Stimulated activated CD8-positive, alpha-beta memory T cell treated with anti-CD3 and anti-CD28 coated beads, Interleukin-4, amount 100 ng/mL, for 24 hours (primary cell): ENCODE measurements around the gene PCDH17.

Source experiments
- DNase-seq: peaks from one replicate; pipeline ENCODE4 v3.0.0-alpha.2; 2020; ENCODE audit warnings: low read depth

Gene PCDH17

DNA sequence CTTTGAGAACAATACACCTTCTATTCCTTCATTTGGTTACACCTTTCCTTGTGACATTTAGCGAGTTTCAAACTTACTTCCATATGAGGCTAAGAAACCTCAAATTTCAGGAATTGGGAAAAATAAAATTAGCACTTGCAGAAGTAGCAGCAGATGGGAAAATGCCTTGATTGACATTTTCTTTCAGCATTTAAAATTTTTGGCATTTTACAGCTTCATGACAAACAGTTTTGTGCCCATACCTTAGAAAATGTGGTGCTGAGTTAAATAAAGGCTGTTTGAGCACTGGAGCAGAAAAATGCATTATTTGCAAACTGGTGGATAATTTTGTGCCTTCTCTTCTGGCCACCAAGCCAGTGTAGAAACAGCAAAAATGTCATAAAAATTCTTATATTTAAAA lies 95.4 kb downstream of the PCDH17 start:
- DNase-seq: no peak

DNA sequence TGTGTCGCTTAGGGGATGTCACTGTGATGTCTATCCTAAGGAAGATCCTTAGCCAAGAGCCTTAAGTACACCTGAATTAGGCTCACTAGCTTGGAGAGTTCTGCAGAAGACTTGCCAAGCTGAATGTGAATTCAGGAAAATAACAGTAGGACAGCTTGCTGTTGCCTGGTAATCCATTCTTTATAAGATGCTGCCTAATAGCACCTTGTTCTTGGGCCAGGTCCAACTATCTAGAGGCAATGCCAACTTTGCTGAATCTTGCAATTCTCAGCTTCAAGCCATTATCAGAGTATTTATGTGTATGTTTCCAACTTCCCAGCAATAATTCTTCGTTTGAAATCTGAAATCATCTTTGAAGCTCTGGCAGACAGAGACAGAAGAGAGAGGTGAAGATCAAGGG lies 102.8 kb downstream of the PCDH17 start:
- DNase-seq: no peak

GRCh38 chr13:57739089-57739488 lies 107.5 kb downstream of the PCDH17 start:
- DNase-seq: no peak

- no peak for DNase-seq
Observed at GRCh38 chr13:57739543-57740190, 108.1 kb downstream of the PCDH17 start.

- DNase-seq: no peak
Observed at GRCh38 chr13:57740719-57741118, 109.2 kb downstream of the PCDH17 start.

GRCh38 chr13:57748096-57748495 lies 116.6 kb downstream of the PCDH17 start:
- DNase-seq: no peak

DNA sequence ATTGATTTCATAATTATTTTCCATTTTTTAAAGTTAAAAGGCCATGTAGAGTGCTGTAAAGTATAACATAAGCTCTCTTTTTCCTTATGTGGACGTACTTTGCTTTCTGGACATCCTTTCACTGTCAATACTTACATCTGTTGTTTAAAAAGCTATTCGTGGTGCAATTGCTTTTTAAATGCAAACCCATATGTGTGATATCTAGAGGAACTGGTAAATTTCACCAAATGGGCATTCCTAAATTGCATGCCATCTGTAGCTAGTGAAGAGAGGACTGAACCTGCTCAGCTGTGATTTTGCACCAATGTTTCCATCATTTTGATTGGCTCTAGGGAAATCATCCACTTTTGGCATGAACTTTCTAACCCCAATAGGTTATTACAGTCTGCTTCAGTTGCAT lies 129.4 kb downstream of the PCDH17 start:
- DNase-seq: no peak

DNA sequence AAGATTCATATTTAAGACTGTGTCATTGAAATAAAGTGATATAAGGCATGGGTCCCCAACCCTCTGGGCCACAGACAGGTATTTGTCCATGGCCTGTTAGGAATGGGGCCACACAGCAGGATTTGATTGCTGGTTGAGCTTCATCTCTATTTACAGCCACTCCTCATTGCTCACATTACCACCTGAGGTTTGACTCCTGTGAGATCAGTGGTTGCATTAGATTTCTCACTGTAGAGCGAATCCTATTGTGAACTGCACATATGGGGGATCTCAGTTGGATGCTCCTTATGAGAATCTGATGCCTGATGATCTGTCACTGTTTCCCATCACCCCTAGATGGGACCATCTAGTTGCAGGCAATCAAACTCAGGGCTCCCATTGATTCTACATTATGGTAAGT lies 132.1 kb downstream of the PCDH17 start:
- DNase-seq: no peak
